K562 (cell line): ENCODE results near the gene HUNK. TPM values are rescaled to one million over a fixed set of nuclear protein-coding genes. Genes with fewer than 3 reads are reported as not detected.

Experiments
- ATAC-seq: fragments of 200-7000 bp; cut with Tn5 transposase; 3 replicates; pipeline ENCODE4 v1.9.1; 2020; ENCODE audit warnings: moderate library complexity
- BruUV-seq: library from RNA; stranded (reverse); fragments of 400-500 nt; replicated peaks from 2 replicates; lab custom pipeline; 2021; lab: Mats Ljungman, UMichigan
- CTCF ChIA-PET: fragments of 300-600 bp; formaldehyde crosslinking; extraction: SDS; loops from one replicate; lab custom pipeline; 2021; ENCODE audit warnings: low intra/inter-chr PET ratio; lab: Yijun Ruan, JAX
- POLR2A ChIA-PET: fragments of 300-600, 350-650 bp; sonication (Branson Sonifier 250); formaldehyde crosslinking; extraction: SDS; loops from one replicate; lab custom pipeline; 2021; ENCODE audit warnings: antibody characterized with exemption, inconsistent platforms; lab: Yijun Ruan, JAX
- DNase-seq, 4 experiments: peaks; one replicate each; pipeline versions ENCODE4 v3.0.0 to v3.0.0-alpha.2; 2011 to 2018; ENCODE audit warnings: low spot score in 3 of 4, mixed read lengths in 3 of 4; ENCODE audit errors: extremely low read depth in 1 of 4
- FAIRE-seq: peaks from 2 replicates; lab custom pipeline; 2011; peaks lifted over from hg19 to GRCh38; lab: Jason Lieb, UNC
- H2AFZ ChIP-seq: 2 replicates; pipeline ENCODE4 v1.6.0; 2011; ENCODE audit warnings: low read depth, low read length, control low read depth, inconsistent platforms
- H3K27ac ChIP-seq: fragments of 200-600 bp; 3 replicates; pipeline ENCODE4 v1.8.0; 2011; ENCODE audit warnings: low read depth, mild to moderate bottlenecking, control low read depth, inconsistent platforms, low read length, moderate library complexity, mixed read lengths; ENCODE audit errors: extremely low read depth
- H3K27me3 ChIP-seq, 2 experiments: fragments of 300-600 bp in 1 of 2; 2 replicates in 1 of 2; 3 replicates in 1 of 2; pipeline versions ENCODE4 v1.6.0 to v1.8.0; 2011; ENCODE audit warnings: inconsistent platforms in 2 of 2, low read length in 2 of 2, mild to moderate bottlenecking in 1 of 2, mixed read lengths in 1 of 2, moderate library complexity in 1 of 2; ENCODE audit not compliant: control insufficient read depth in 2 of 2, insufficient read depth in 2 of 2
- H3K36me3 ChIP-seq: fragments of 300-600 bp; 3 replicates; pipeline ENCODE4 v1.8.0; 2011; ENCODE audit warnings: mild to moderate bottlenecking, low read length, inconsistent platforms; ENCODE audit not compliant: control insufficient read depth, insufficient read depth
- H3K4me1 ChIP-seq, 2 experiments: fragments of 200-600 bp in 1 of 2; replicated peaks in 1 of 2; 2 replicates in 1 of 2; 3 replicates in 1 of 2; pipeline versions ENCODE4 v1.5.1 to v1.8.0; 2011; ENCODE audit warnings: inconsistent platforms in 2 of 2, low read length in 2 of 2, mild to moderate bottlenecking in 1 of 2, mixed read lengths in 1 of 2, moderate library complexity in 1 of 2; ENCODE audit not compliant: control insufficient read depth in 2 of 2, insufficient read depth in 2 of 2
- H3K4me2 ChIP-seq: 2 replicates; pipeline ENCODE4 v1.6.1; 2011; ENCODE audit warnings: low read length, control low read depth, inconsistent platforms, mixed read lengths; ENCODE audit not compliant: insufficient read depth
- H3K4me3 ChIP-seq: fragments of 200-600 bp; sonication (generic), shearing (Covaris generic); 2 replicates; pipeline ENCODE4 v1.5.1; 2016; ENCODE audit warnings: control low read depth, inconsistent platforms
- H3K79me2 ChIP-seq: fragments of 200-600 bp; 3 replicates; pipeline ENCODE4 v1.8.0; 2011; ENCODE audit warnings: low read length, inconsistent platforms; ENCODE audit not compliant: control insufficient read depth, insufficient read depth
- H3K9ac ChIP-seq, 2 experiments: 2 replicates each; pipeline versions ENCODE4 v1.6.0 to v1.6.1; 2011; ENCODE audit warnings: low read depth in 2 of 2, low read length in 2 of 2, control low read depth in 1 of 2, inconsistent platforms in 1 of 2, mild to moderate bottlenecking in 1 of 2, mixed read lengths in 1 of 2; ENCODE audit not compliant: insufficient read depth in 1 of 2
- H3K9me1 ChIP-seq: one replicate; pipeline ENCODE4 v1.6.0; 2011; ENCODE audit warnings: inconsistent platforms, mild to moderate bottlenecking, low read length, moderate library complexity; ENCODE audit not compliant: control insufficient read depth, insufficient read depth
- H3K9me3 ChIP-seq: replicated peaks from 2 replicates; pipeline ENCODE4 v1.5.1; 2011; ENCODE audit warnings: low read depth, low read length, inconsistent platforms; ENCODE audit not compliant: control insufficient read depth, insufficient read depth
- H4K20me1 ChIP-seq: replicated peaks from 2 replicates; pipeline ENCODE4 v1.6.1; 2011; ENCODE audit warnings: low read length, inconsistent platforms, mixed read lengths; ENCODE audit not compliant: control insufficient read depth, insufficient read depth
- ATF7 ChIP-seq: fragments of 450-650 bp; IDR thresholded peaks from 2 replicates; pipeline ENCODE4 v1.7.1; 2014; ENCODE audit warnings: mild to moderate bottlenecking, moderate library complexity
- CAMTA2 ChIP-seq: fragments of 250-450 bp; sonication (Bioruptor Pico); conservative IDR thresholded peaks from 2 replicates; pipeline ENCODE4 v1.5.1; 2022
- CBX8 ChIP-seq: fragments of 200-600 bp; sonication (generic); IDR thresholded peaks from 2 replicates; pipeline ENCODE4 v1.6.1; 2012; ENCODE audit warnings: borderline replicate concordance, mixed run types, low read depth, mild to moderate bottlenecking, moderate library complexity, mixed read lengths, low read length, control low read depth, inconsistent platforms; ENCODE audit not compliant: poor library complexity, severe bottlenecking; ENCODE audit errors: extremely low read depth
- CHD1 ChIP-seq: fragments of 200-600 bp; sonication (generic); IDR thresholded peaks from one replicate; pipeline ENCODE4 v1.6.1; 2012; ENCODE audit warnings: mild to moderate bottlenecking, moderate library complexity, low read length, inconsistent platforms
- E2F5 ChIP-seq: sonication (generic); formaldehyde crosslinking; IDR thresholded peaks from 2 replicates; pipeline ENCODE4 v1.8.0; 2022; ENCODE audit warnings: mild to moderate bottlenecking, missing genetic modification reagents
- FOXA1 ChIP-seq: fragments of 450-650 bp; IDR thresholded peaks from 2 replicates; pipeline ENCODE4 v1.6.1; 2016; ENCODE audit warnings: mild to moderate bottlenecking, borderline replicate concordance
- HDAC6 ChIP-seq: IDR thresholded peaks from 2 replicates; pipeline ENCODE4 v1.6.1; 2012; ENCODE audit warnings: low read depth, mild to moderate bottlenecking, control low read depth, inconsistent platforms, low read length, moderate library complexity
- NCOA1 ChIP-seq: fragments of 450-650 bp; IDR thresholded peaks from 2 replicates; pipeline ENCODE4 v1.6.1; 2016; ENCODE audit warnings: low read depth
- PTBP1 ChIP-seq: fragments of 200-400 bp; formaldehyde crosslinking; IDR thresholded peaks from 2 replicates; pipeline ENCODE4 v1.6.1; 2017; ENCODE audit warnings: low read depth, low read length
- RBM17 ChIP-seq: fragments of 200-400 bp; formaldehyde crosslinking; IDR thresholded peaks from 2 replicates; pipeline ENCODE4 v1.6.1; 2017; ENCODE audit warnings: low read depth, mild to moderate bottlenecking, low read length, borderline replicate concordance
- SMARCE1 ChIP-seq: fragments of 450-650 bp; IDR thresholded peaks from 2 replicates; pipeline ENCODE4 v1.7.1; 2016; ENCODE audit warnings: mild to moderate bottlenecking
- TCF15 ChIP-seq: fragments of 250-450 bp; sonication (Bioruptor Pico); IDR thresholded peaks from 2 replicates; pipeline ENCODE4 v1.8.0; 2022; ENCODE audit warnings: moderate library complexity, mild to moderate bottlenecking, inconsistent platforms
- TRIM28 ChIP-seq: fragments of 450-650 bp; IDR thresholded peaks from 2 replicates; pipeline ENCODE4 v1.6.1; 2017
- ZNF609 ChIP-seq: sonication (generic); formaldehyde crosslinking; IDR thresholded peaks from 2 replicates; pipeline ENCODE4 v1.8.1; 2023; ENCODE audit warnings: missing genetic modification reagents, mild to moderate bottlenecking, borderline replicate concordance
- ZNF766 ChIP-seq: fragments of 200-800 bp; sonication (Bioruptor generic); conservative IDR thresholded peaks from 2 replicates; pipeline ENCODE4 v1.6.1; 2016; ENCODE audit warnings: missing genetic modification characterization, missing compliant biosample characterization
- WGBS: fragments of 100-300 bp; shearing (Covaris generic); methylation state at CpG from one replicate; pipeline ENCODE4 v1.1.6; 2016; ENCODE audit warnings: low coverage, mixed read lengths; ENCODE audit not compliant: insufficient coverage; ENCODE audit errors: missing lambda C conversion rate; 5-methylcytosine and 5-hydroxymethylcytosine counted together
- in situ Hi-C: fragments of 300-500 bp; cut with MboI; formaldehyde crosslinking; loops from 4 replicates; pipeline ENCODE4 v1.15.0; 2018; ENCODE audit warnings: inconsistent platforms, mixed read lengths
- intact Hi-C: fragments of 100-400 bp; cut with micrococcal nuclease; formaldehyde crosslinking; loops from 2 replicates; pipeline ENCODE4 v1.14.2; 2022
- polyA plus RNA-seq, 8 experiments: library from polyadenylated mRNA; depleted of rRNA in 4 of 8; stranded (reverse) in 5 of 8; unstranded in 3 of 8; fragments of >200 nt; fragmentation: Nextera tagmentation in 2 of 8; fragmentation: Illumina TruSeq in 1 of 8; extraction: Ambion mirVana in 2 of 8; extraction: Trizol in 1 of 8; gene quantifications; 2 replicates each; pipeline versions ENCODE4 v1.2.1 to v1.2.3, GENCODE V29; 2011 to 2014; ENCODE audit warnings: inconsistent platforms in 1 of 8, missing spikeins in 1 of 8
- total RNA-seq, 7 experiments: library from RNA; depleted of rRNA in 6 of 7; stranded (reverse); fragments of >200 nt in 6 of 7; fragmentation: Illumina TruSeq in 2 of 7; extraction: Trizol in 2 of 7; gene quantifications; 2 replicates each; pipeline versions ENCODE4 v1.2.1 to v1.2.3, GENCODE V29; 2011 to 2021; ENCODE audit warnings: low replicate concordance in 1 of 7

HUNK gene
- total and polyA plus RNA-seq, 9 of the 15 experiments (the other 6 are each of a cell fraction or from before 2014, with no cell fraction given), result not detected

GRCh38 chr21:31913182-31913608 lies 40.4 kb downstream of the HUNK start:
- Histone ChIP-seq H4K20me1 (peaks cover 3% of the 10 kb centered on the region; the same call in 1 of the 2 replicates), H3K27ac (no peak overlapping the region), H3K36me3 (no peaks in the 10 kb centered on the region), H3K9me3 (no peaks in the 10 kb centered on the region), H3K4me2 (no peak overlapping the region), H3K4me1 (no peaks in the 10 kb centered on the region), H3K4me3 (no peak overlapping the region), H3K79me2 (no peaks in the 10 kb centered on the region), H3K9ac (no peak overlapping the region), H2AFZ (no peak overlapping the region), H3K9me1 (no peaks in the 10 kb centered on the region), H3K27me3 (peaks cover 52 to 57% of the 10 kb centered on the region in 2 experiments)
- FAIRE-seq (no peak), DNase-seq (no peak), ATAC-seq (no peak)
- WGBS, result 0% methylated on average over 5 of the region's 5 CpGs
- no TSS peak for BruUV-seq
- TF ChIP-seq ZNF609 (CRISPR knock-in tag) (no peak), SMARCE1 (no peak), RBM17 (no peak), HDAC6 (no peak), CHD1 (no peak), TCF15 (no peak), FOXA1 (no peak), NCOA1 (no peak), PTBP1 (no peak), CAMTA2 (CRISPR knock-in tag) (no peak), ATF7 (no peak), CBX8 (no peak), ZNF766 (CRISPR knock-in tag) (no peak), TRIM28 (no peak), E2F5 (CRISPR knock-in tag) (no peak)
- intact Hi-C loops (no loop called here), in situ Hi-C loops (no loop called here)
- POLR2A ChIA-PET, result no interaction called here
- CTCF ChIA-PET, result no interaction called here
